Anterior cingulate cortex (tissue), 58 donors: ENCODE measurements around the gene FASN.
"Not testable (repeated sequence)": the region's sequence is repeated elsewhere in the genome, so short reads cannot be mapped to it uniquely, and the experiment has no call there.

Source experiments
- DNase-seq, 58 donors: peaks; one replicate each; lab custom pipeline; 2025; lab: John Stamatoyannopoulos, UW

Gene FASN

DNA sequence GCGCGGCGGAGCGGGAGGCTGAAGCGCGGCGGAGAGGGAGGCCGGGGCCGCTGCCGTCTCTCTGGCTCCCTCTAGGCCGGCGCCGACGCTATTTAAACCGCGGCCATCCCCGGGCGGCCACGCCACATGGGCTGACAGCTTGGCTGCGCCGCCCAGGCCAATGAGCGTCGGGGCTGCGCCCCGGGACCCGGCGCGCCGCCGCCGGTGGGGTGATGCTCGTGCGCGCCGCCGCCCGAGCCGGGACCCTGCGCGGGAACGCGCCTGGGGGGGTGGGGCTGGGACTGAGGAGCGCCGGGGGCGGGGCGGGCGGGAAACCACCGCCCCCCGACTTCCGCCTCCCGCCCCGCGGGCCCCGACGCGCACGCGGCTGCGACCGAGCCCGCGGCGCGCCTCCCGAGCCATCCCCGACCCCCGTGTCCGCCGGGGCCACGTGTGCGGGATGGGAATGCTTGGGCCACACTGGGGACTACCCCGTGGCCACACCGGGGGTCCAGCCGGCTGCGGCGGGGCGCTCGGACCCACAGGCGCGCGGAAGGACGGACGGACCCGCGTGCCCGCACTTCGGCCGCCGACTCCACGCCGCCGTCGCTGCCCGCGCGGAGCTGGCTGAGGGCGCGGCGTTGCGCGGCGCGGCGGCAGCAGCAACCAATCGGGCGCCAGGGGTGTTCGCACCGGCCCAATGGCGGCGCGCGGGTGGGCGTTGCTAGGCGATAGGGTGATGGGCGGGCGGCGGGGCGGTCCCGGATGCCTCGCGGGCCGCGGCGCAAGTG is at the start of gene FASN:
Gene FASN (minus strand): TSS at position 68 of the 770 bp plus-strand sequence. CDS start 1,791 bp downstream, outside the sequence.
- DNase-seq, result peak; percentile 48 to 95 (median 90)

DNA sequence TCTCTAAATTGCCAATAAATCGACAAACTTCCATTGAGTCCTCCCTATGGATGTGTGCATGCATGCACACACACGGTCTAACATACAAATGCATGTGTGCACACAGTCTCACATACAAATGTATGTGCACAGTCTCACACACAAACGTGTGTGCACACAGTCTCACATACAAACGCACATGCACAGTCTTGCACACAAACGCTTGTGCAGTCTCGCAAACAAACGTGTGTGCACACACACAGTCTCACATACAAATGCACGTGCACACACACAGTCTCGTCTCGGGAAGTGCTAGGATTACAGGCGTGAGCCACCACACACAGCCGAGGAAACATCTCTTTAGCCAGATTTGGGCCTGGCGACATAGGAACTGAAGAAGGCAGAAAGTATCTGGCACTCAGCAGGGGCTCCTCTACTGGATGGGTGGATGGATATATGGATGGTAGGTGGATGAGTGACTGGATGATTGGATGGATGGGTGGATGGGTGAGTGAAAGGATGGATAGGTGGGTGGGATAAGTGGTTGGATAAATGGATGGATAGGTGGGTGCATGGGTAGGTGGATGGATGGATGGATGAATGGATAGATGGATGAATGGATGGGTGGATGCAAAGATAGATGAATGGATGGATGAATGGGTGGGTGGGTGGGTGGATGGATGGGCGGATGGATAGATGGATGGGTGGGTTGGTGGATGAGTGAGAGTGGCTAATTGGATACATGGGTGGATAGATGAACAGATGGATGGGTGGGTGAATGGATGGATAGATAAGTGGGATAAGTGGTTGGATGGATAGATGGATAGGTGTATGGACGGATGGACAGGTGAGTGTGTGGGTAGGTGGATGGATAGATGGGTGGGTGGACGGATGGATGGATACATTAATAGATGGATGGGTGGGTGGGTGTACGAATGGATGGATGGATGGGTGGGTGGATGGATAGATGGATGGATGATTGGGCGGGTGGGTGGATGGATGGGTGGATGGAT is 48.9 kb upstream of the FASN start:
- DNase-seq, result no peak

DNA sequence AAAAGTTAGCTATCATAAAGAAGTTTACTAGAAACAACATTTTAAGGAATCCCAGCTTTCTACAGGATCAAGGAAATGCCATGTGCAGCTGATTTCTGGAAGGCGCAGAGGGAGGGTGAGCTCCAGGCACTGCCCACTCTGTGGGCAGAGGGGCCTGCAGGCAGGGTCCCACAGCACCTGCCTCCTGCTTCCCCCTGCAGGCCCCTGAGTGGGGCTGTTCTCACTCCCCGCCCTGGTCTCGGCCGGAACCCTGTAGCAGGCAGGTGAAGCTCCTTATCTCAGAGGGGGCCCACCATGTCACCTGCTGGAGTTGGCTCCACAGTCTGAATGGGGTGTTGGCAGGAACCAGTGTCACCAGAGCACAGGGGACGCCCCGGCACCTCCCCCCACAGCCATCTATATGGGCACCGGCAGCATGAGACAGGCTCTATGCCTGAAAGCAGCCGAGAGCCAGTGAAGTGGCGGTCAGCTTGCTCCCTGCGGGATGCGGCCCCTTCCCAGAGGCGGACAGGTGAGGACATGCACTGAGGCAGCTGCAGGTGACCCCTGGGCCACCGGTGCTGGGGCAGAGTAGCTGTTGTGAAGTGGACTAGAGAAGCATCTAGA is 47.6 kb upstream of the FASN start:
- DNase-seq, result no peak

DNA sequence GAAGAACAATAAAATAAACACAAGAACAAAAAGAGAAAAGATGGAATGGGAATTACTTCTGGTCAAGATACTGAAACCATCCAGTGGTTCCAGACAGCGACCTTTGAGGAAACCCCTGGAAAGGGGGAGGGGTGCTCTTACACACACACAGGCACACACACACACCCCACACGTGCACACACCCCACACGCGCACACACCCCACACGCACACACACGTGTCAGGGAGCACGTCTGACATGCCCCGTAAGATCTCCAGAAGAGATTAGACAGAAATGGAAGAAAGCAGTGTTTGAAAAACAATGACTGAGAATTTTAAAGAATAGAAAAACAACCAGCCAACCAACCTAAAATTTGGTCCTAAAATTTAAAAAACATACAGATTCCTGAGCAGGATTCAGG is 45.3 kb upstream of the FASN start:
- no peak for DNase-seq

DNA sequence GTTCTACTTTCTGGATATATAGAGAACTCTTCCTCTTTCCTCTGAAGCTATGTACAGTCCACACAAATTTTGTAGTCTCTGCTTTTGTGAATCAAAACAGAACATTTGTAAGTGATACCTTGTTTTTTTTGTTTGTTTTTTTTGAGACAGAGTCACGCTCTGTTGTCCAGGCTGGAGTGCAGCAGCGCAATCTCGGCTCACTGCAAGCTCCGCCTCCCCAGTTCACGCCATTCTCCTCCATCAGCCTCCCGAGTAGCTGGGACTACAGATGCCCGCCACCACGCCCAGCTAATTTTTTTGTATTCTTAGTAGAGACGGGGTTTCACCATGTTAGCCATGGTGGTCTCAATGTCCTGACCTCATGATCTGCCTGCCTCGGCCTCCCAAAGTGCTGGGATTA is 41.9 kb upstream of the FASN start:
- DNase-seq, result not testable (repeated sequence)

DNA sequence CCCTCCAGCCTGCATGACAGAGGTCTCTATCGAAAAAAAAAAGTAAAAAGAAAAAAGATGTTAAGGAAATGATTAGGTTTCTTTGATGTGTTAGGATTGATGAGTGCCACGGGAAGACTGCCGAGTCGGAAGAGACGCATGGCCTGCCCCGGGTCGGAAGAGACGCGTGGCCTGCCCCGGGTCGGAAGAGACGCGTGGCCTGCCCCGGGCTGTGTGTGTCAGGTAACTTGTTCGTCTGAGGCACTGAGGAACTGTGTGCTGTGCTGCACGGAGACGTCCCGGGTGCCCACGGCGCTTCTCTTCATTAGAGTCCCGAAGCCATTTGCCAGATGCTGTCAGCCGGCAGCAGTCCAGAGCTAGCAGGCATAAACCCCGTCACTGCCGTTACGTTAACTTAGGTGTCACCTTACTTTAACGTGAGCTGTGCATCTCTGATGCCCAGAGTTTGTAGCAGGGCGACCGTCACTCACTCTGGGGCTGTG is 40.5 kb upstream of the FASN start:
- DNase-seq, result no peak

DNA sequence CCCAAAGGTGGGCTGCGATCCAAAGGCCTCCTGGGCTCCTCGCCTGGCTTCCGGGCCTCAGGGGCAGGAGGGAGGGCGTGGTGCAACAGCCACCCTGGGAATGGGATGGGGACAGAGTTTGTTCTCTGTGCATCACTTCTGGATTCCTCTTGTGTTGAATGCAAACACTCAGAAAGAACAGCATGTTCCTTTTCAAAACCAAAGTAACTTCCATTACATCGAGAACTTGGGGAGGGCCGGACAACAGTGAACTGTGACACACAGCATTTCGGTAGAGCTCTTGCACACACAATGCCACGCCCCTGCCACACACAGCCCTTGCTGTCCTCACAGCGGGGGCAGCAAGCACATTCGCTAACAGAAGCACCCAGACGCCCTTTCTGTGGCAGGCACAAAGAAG is 36.1 kb upstream of the FASN start:
- no peak for DNase-seq

DNA sequence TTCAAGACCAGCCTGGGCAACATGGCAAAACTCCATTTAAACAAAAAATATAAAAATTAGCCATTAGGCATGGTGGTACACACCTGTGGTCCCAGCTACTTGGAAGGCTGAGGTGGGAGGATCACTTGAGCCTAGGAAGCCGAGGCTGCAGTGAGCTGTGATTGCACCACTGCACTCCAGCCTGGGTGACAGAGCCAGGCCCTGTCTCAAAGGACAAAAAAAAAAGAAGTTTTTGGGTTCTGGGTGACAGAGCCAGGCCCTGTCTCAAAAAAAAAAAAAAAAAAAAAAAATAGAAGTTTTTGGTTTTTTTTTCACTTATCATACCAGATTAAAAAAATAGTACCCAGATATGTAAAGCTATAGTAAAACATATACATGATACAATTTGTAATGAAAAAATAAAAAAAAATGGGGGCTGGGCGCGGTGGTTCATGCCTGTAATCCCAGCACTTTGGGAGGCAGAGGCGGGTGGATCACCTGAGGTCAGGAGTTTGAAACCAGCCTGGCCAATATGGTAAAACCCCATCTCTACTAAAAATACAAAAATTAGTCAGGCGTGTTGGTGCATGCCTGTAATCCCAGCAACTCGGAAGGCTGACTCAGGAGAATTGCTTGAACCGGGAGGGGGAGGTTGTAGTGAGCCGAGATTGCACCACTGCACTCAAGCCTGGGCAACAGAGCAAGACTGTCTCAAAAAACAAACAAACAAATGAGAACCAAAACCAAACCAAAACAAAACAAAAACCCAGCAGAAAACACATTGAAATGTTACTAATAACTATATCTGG is 35.3 kb upstream of the FASN start:
- DNase-seq, result not testable (repeated sequence)

DNA sequence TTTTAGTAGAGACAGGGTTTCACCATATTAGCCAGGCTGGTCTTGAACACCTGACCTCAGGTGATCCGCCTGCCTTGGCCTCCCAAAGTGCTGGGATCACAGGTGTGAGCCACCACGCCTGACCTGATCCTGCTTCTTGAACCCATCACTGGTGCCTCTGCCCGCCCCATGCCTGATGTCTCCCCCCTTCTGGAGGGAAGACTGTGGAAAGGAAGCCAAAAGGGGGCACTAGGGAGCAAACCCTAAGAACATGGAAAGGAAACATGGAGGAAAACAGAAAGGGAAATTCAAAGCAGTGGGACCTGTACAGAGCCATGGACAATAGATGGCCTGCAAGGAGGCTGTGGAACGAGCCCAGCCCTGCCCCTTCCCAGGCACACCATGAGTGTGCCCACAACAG is 31.1 kb upstream of the FASN start:
- no peak for DNase-seq

DNA sequence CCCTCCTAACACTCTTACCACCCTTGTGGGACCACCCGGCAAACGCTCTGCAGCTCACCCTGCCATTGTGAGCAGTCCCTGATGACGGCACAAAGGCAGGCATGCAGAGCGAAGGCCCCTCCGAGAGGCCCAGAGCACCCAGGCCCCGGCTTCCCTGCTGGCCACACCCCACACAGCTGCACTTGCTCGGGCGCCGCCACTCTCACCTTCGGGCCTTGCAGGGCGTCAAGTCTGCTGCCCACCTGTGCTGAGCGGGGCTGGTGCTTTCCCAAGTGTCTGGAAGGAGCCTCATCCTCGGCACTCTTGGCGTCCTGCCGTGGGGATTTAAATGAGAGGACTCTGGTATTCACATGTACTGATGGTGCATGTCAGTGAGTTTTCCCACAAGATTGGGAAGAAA is 30.3 kb upstream of the FASN start:
- DNase-seq, result no peak

DNA sequence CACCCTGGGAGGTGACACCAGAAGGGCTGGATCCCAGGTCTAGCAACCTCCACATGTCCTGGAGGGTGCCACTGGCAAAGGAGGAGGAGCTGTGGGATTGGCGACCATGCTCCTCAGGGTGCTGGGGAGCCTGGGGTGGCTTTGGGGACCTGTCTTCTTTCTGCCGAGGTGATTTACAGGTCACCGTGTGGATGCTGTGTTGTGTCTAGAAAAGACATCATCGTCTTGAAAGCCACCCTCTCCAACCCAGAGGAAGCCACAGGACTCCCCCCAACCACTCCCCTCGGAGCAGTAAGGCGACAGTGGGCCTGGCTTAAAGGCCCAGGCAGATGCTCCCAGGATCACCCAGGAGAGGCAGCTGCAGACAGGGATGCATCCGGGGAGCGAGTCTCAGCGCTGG is 29.7 kb upstream of the FASN start:
- no peak for DNase-seq

DNA sequence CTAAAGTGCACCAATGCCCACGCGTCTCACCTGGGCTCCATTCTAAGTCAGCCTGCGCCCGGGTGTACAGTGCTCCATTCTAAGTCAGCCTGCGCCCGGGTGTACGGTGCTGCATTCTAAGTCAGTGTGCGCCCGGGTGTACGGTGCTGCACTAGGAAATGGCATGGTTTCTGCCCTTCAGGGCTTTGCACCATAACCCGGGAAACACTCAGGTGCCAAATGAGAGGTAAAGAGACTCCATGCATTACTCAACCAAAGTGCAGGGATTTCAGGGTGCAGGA is 29.2 kb upstream of the FASN start:
- DNase-seq, result no peak

DNA sequence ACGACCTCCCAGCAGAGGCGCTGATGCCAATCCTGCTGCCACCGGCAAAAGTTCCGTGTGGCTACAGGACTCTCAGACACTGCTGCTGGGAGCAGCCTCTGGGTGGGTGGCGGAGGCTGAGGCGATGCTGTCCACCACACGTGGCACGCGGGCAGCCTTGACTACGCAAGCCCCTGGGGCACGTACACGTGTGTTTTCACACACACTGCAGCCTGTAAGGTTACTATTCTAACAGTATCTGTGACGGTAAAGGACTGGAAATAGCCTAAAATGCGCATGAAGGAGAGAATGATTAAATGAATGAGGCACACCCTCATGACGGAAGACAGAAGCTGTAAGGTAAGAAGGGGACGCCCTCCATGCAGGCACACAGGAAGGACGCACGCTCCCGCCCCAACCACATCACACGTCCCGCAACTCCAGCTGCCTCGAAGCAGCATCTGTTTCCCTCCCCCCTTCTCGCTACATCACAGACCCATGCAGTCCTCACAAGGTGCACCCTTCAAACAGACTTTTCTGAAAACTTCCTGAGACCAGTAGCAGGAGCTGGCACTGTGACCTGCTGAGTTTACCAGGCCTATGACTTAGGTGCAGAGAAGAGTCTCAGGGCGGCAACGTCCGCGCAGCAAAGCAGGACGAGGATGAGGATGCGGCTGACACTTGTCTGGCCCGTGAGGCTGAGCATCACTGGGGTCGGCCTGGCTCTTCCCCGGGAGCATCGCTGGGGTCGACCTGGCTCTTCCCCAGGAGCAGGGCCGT is 28.7 kb upstream of the FASN start:
- DNase-seq, result no peak

DNA sequence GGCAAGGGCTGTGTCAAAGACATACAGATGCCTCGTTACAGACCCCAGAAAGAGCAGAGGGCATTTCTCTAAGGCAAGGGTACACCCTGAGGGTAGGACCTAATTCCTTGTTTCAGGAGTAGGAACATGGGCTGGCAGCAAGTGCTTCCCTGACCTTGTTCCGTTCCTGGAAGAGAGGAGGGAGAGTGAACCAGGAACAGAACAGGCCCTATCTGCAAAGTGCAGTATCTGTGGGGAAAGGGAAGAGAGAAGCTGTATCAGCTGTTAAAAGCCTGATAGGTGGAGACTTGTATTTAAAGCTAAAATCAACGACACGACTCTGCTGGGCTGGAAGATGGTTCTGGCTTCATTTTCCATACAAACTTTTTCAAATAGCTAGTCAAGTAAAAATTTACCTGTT is 26.1 kb upstream of the FASN start:
- no peak for DNase-seq

DNA sequence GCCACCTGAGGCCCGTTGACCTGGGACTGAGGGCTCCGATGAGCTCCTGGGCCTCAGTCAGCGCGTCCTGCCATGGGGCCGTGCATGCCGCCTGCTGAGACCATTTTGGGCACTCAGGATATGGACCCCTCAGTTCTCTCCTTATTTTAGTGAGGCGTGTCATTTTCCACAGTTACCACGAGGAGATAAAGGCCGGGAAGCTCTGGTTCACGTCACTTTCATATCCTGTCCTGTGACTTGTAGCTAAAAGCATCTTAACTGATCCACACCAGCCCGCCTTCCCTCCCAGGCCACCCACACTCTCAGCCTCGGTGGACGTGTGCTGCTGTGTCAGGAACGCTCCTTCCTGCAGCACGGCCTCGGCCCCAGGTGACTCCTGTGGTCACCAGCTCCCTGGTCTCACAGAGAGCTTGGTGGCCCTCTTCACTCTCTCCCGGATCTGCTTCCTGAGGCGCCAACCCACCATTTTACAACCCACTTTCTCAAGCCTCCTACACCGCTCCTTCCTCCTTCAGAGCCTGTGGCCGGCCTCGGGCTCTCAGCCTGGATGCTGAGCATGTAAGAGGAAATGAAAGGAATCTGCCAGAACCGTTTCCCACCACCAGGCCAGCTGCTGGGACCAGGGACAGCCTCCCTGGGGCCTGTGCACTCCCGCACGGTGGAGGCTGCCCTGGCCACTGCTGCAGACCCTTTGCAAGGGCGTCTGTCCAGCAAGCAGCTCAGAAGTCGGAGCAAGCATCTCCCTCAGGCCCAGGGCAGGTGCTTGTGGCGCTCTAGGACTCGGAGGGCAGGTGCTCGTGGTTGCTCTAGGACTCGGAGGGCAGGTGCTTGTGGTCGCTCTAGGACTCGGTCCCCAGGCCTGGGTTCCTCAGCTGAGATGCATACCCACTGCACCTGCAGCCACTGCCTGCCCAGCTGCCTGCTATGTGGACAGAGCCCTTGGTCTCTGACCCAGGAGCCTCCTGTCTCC is 23.9 kb upstream of the FASN start:
- no peak for DNase-seq

DNA sequence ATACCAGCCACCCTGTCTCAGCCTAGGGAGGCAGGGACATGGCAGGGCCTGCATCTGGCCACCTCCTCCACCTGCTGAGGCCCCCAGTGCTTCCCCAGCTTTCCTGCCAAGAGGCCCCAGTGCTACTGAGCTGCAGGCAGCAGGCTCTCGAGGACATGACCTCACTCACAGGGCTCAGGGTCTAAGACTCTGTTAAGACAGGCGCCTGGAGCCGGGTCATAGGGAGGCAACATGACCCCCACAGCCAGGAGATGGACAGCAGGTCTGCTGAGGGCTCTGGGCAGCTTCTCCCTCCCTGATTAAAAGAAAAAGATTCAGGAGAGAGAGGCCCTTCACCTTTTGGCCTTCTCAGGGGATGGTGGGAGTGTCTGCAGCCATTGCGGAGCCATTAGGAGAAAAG is 23.2 kb upstream of the FASN start:
- no peak for DNase-seq

DNA sequence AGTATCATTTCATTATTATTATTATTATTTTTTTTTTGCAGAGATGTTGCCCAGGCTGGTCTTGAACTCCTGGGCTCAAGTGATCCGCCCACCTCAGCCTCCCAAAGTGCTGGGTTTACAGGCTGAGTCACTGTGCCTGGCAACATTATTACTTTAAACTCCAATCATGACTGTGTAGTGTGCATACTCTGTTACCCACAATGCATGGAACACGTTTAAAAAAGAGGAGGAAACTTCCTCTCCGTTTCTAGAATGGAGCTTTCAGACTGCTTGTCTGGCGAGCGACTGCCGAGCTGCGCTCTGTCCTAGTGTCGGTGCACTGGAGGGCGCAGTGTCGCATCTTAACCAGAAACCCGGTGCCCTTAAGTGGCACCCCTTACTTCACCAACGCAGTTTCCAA is 22.1 kb upstream of the FASN start:
- DNase-seq, result no peak

DNA sequence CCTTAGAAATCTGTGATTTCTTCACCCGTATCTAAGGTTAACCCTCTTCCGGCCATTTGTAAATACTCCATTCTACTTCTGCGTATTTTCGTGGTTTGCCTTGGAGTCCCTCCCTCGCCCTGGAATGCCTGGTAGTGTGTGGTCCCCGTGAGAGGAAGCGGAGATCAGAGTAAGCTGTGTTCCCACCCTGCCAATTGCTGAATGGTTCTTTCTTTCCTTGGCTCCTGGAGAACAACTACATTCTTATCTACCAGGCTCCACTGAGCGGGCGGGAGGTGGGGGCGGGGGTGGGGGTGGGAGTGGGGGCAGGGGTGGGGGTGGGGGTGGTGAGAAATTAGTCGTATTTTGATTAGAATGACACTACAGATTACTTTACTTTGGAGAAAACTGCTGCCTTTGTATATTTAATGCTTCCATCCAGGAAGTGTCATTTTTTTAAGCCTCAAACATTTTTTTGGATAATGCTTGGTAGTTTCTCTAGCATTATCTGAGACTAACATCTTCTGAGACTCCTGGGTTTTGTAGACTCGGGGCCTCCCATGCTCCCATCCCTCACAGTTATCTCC is 20.9 kb upstream of the FASN start:
- peak in 1 of 58 donors; percentile 28 for DNase-seq
